Smooth muscle cell (in vitro differentiated cells): Measurements from ENCODE around the gene IVL. TPM values are rescaled to one million over a fixed set of nuclear protein-coding genes. Genes with fewer than 3 reads are reported as not detected.

Experiments used
- DNase-seq: peaks from one replicate; lab custom pipeline; 2025; ENCODE audit not compliant: unreplicated experiment; lab: John Stamatoyannopoulos, UW
- H2AFZ ChIP-seq: fragments of 200-600 bp; sonication (generic); 2 replicates; pipeline ENCODE4 v1.6.0; 2016; ENCODE audit warnings: antibody characterized with exemption, low read depth, mild to moderate bottlenecking
- H3F3A ChIP-seq: fragments of 200-600 bp; sonication (generic); 2 replicates; pipeline ENCODE4 v1.6.0; 2017; ENCODE audit warnings: antibody characterized with exemption, low read depth
- H3K27ac ChIP-seq: fragments of 200-600 bp; sonication (generic); 2 replicates; pipeline ENCODE4 v1.5.1; 2016; ENCODE audit warnings: low read depth, mild to moderate bottlenecking
- H3K27me3 ChIP-seq: fragments of 200-600 bp; sonication (generic); 2 replicates; pipeline ENCODE4 v1.6.1; 2016; ENCODE audit warnings: low read depth, mild to moderate bottlenecking
- H3K36me3 ChIP-seq: fragments of 200-600 bp; sonication (generic); 2 replicates; pipeline ENCODE4 v1.5.1; 2016; ENCODE audit warnings: low read depth
- H3K4me1 ChIP-seq: fragments of 200-600 bp; sonication (generic); 2 replicates; pipeline ENCODE4 v1.5.1; 2016; ENCODE audit warnings: low read depth
- H3K4me2 ChIP-seq: fragments of 200-600 bp; sonication (generic); 2 replicates; pipeline ENCODE4 v1.6.0; 2016; ENCODE audit warnings: mild to moderate bottlenecking
- H3K4me3 ChIP-seq: fragments of 200-600 bp; sonication (generic); 2 replicates; pipeline ENCODE4 v1.5.1; 2016; ENCODE audit warnings: mild to moderate bottlenecking
- H3K79me2 ChIP-seq: fragments of 200-600 bp; sonication (generic); 2 replicates; pipeline ENCODE4 v1.6.0; 2016; ENCODE audit warnings: low read depth, mild to moderate bottlenecking
- H3K9ac ChIP-seq: fragments of 200-600 bp; sonication (generic); 2 replicates; pipeline ENCODE4 v1.6.0; 2016; ENCODE audit warnings: low read depth
- H3K9me3 ChIP-seq: fragments of 200-600 bp; sonication (generic); replicated peaks from 2 replicates; pipeline ENCODE4 v1.5.1; 2016; ENCODE audit warnings: low read depth
- H4K20me1 ChIP-seq: fragments of 200-600 bp; sonication (generic); 2 replicates; pipeline ENCODE4 v1.6.0; 2016; ENCODE audit warnings: low read depth
- WGBS: methylation state at CpG from one replicate; pipeline ENCODE4 v1.1.7; 2016; ENCODE audit warnings: low lambda C conversion rate; 5-methylcytosine and 5-hydroxymethylcytosine counted together
- polyA plus RNA-seq: library from polyadenylated mRNA; unstranded; fragments of >200 nt; fragmentation: Nextera tagmentation; extraction: Ambion mirVana; gene quantifications from 2 replicates; pipeline ENCODE4 v1.2.1, GENCODE V29; 2016
- total RNA-seq: library from RNA; depleted of rRNA; stranded (reverse); fragments of >200 nt; gene quantifications from 2 replicates; pipeline ENCODE4 v1.2.3, GENCODE V29; 2014
- TF ChIP-seq, protein P1 (sequence below): fragments of 200-600 bp; sonication (generic); IDR thresholded peaks from 2 replicates; pipeline ENCODE4 v1.5.1; 2017; ENCODE audit warnings: borderline replicate concordance, mild to moderate bottlenecking, antibody characterized with exemption; ENCODE audit not compliant: insufficient read depth, poor library complexity, severe bottlenecking

Gene IVL
- total and polyA plus RNA-seq, 2 experiments from 2014 or later = 0.47 to 0.67 TPM

GRCh38 chr1:152928671-152929070 is 20.3 kb downstream of the IVL start:
- no peak overlapping the region for H3K4me2 ChIP-seq
- no peaks in the 10 kb centered on the region for H4K20me1 ChIP-seq
- WGBS = 71% methylated on average over 3 of the region's 3 CpGs
- H3F3A ChIP-seq = no peaks in the 10 kb centered on the region
- no peak for DNase-seq
- no peak overlapping the region for H3K27ac ChIP-seq
- H3K4me1 ChIP-seq = no peaks in the 10 kb centered on the region
- TF ChIP-seq, protein P1, sequence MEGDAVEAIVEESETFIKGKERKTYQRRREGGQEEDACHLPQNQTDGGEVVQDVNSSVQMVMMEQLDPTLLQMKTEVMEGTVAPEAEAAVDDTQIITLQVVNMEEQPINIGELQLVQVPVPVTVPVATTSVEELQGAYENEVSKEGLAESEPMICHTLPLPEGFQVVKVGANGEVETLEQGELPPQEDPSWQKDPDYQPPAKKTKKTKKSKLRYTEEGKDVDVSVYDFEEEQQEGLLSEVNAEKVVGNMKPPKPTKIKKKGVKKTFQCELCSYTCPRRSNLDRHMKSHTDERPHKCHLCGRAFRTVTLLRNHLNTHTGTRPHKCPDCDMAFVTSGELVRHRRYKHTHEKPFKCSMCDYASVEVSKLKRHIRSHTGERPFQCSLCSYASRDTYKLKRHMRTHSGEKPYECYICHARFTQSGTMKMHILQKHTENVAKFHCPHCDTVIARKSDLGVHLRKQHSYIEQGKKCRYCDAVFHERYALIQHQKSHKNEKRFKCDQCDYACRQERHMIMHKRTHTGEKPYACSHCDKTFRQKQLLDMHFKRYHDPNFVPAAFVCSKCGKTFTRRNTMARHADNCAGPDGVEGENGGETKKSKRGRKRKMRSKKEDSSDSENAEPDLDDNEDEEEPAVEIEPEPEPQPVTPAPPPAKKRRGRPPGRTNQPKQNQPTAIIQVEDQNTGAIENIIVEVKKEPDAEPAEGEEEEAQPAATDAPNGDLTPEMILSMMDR = no peak
- no peaks in the 10 kb centered on the region for H3K79me2 ChIP-seq
- H3K9ac ChIP-seq = no peak overlapping the region
- H3K9me3 ChIP-seq = peaks cover 6% of the 10 kb centered on the region
- H3K36me3 ChIP-seq = no peaks in the 10 kb centered on the region
- H2AFZ ChIP-seq = no peak overlapping the region
- H3K27me3 ChIP-seq = no peaks in the 10 kb centered on the region
- no peak overlapping the region for H3K4me3 ChIP-seq

- TF ChIP-seq, protein P1 = no peak
- WGBS = 46% methylated on average over 4 of the region's 4 CpGs
- Histone ChIP-seq H3K79me2 (no peaks in the 10 kb centered on the region), H3F3A (no peaks in the 10 kb centered on the region), H3K9ac (no peak overlapping the region), H2AFZ (no peak overlapping the region), H3K4me3 (no peak overlapping the region), H3K4me2 (no peak overlapping the region), H4K20me1 (no peaks in the 10 kb centered on the region), H3K36me3 (no peaks in the 10 kb centered on the region), H3K9me3 (peaks cover 2% of the 10 kb centered on the region), H3K27me3 (no peaks in the 10 kb centered on the region), H3K4me1 (no peaks in the 10 kb centered on the region), H3K27ac (no peak overlapping the region)
- DNase-seq = no peak
Observed at GRCh38 chr1:152932170-152932811, 23.9 kb downstream of the IVL start.

DNA sequence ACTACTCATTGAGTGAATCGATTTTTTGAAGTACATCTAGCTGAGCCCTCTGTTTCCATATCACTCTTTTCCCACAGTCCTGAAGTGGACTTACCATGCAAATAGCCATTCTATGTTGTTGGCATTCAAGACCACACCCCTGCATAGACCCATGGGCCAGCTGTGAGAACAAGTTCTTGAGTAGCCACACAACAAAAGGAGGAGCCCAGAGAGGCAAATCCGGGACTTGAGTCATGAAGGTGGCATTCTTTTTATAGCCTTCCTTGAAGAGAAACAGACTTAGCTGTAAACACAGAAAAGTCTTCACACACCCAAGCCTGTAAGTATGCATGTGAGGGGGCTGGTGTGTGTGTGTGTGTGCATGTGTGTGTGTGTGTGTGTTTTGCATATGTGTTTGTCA is 24.9 kb downstream of the IVL start:
- TF ChIP-seq, protein P1 = no peak
- Histone ChIP-seq H3F3A (no peaks in the 10 kb centered on the region), H3K9ac (no peak overlapping the region), H3K36me3 (no peaks in the 10 kb centered on the region), H3K27ac (no peak overlapping the region), H2AFZ (no peak overlapping the region), H3K4me1 (no peaks in the 10 kb centered on the region), H3K4me2 (no peak overlapping the region), H3K9me3 (peaks cover 2% of the 10 kb centered on the region), H3K4me3 (no peak overlapping the region), H3K79me2 (no peaks in the 10 kb centered on the region), H3K27me3 (no peaks in the 10 kb centered on the region), H4K20me1 (no peaks in the 10 kb centered on the region)
- DNase-seq = no peak
- WGBS = 60% methylated on average over 2 of the region's 2 CpGs

DNA sequence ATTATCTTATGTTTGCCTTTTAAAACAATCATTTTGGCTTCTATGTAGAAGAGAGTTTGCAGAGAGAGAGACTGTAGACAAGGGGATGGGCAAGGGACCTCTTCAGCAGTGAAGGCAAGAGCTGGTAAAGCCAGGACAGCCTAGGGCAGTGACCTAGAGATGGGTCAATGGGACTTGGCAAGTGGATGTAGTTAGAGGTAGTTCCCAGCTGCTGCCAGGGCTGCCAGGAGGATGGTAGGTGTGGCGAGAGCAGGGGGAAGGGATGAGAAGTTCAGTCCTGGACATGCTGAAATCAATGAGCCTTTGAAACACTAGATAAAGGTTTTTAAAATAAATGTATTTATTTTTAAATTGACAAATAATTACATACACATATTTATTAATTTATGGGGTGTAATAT is 32.3 kb downstream of the IVL start:
- TF ChIP-seq, protein P1 = no peak
- Histone ChIP-seq H2AFZ (no peak overlapping the region), H3K9ac (no peak overlapping the region), H3K9me3 (no peaks in the 10 kb centered on the region), H4K20me1 (no peaks in the 10 kb centered on the region), H3F3A (no peaks in the 10 kb centered on the region), H3K4me2 (no peak overlapping the region), H3K36me3 (no peaks in the 10 kb centered on the region), H3K27me3 (no peaks in the 10 kb centered on the region), H3K4me3 (no peak overlapping the region), H3K27ac (no peak overlapping the region), H3K79me2 (no peaks in the 10 kb centered on the region), H3K4me1 (no peaks in the 10 kb centered on the region)
- WGBS = 65% methylated on average over 1 of the region's 1 CpG
- no peak for DNase-seq
